Measurements from ENCODE around the gene CD207. TPM values are rescaled to one million over a fixed set of nuclear protein-coding genes. Genes with fewer than 3 reads are reported as not detected.

The CD207 gene
- total and polyA plus RNA-seq, 8 donors: 0.46 to 1.4 TPM; not detected in 6

GRCh38 chr2:70842401-70842800 is 6.8 kb upstream of the CD207 start:
- TF ChIP-seq EP300 (IDR thresholded peaks at IDR 0.05) (no peak), POLR2A (IDR thresholded peaks at IDR 0.05) (no peak), CTCF (IDR thresholded peaks at IDR 0.05) (no peak), POLR2AphosphoS5 (IDR thresholded peaks at IDR 0.05) (no peak)
- Histone ChIP-seq H3K27ac (no peak overlapping the region), H3K9me3 (peaks cover 0 to 9% (median 2%) of the 10 kb centered on the region in 4 donors), H3K4me1 (no peaks in the 10 kb centered on the region), H3K4me3 (no peak overlapping the region), H3K36me3 (no peaks in the 10 kb centered on the region), H3K27me3 (peaks cover 0 to 21% (median 15%) of the 10 kb centered on the region in 3 donors)
- DNase-seq: no peak
- intact Hi-C loops (cut with DNase I; ENCODE audit: low total_unique reads): no loop called here
- WGBS, 5 donors: 68 to 85% (median 76%) methylated on average over 7 of the region's 7 CpGs

- DNase-seq: no peak
- 84 to 88% (median 85%) methylated on average over 10 of the region's 10 CpGs for WGBS, 5 donors
- no peak for TF ChIP-seq EP300 (IDR thresholded peaks at IDR 0.05)
- no peak for TF ChIP-seq POLR2AphosphoS5 (IDR thresholded peaks at IDR 0.05)
- no peak for TF ChIP-seq POLR2A (IDR thresholded peaks at IDR 0.05)
- no peak for TF ChIP-seq CTCF (IDR thresholded peaks at IDR 0.05)
- Histone ChIP-seq H3K27me3 (peaks cover 0 to 33% (median 15%) of the 10 kb centered on the region in 3 donors), H3K27ac (no peak overlapping the region), H3K9me3 (peaks cover 0 to 9% (median 2%) of the 10 kb centered on the region in 4 donors), H3K4me3 (no peak overlapping the region), H3K36me3 (no peaks in the 10 kb centered on the region), H3K4me1 (no peaks in the 10 kb centered on the region)
- intact Hi-C loops (cut with DNase I; ENCODE audit: low total_unique reads): no loop called here
Observed at GRCh38 chr2:70837980-70838925, 2.6 kb upstream of the CD207 start.

- no peaks in the 10 kb centered on the region for H3K4me1 ChIP-seq
- no peak overlapping the region for H3K4me3 ChIP-seq
- WGBS, 5 donors: 55 to 64% (median 61%) methylated on average over 4 of the region's 4 CpGs
- H3K27me3 ChIP-seq: peaks cover 0 to 13% (median 3%) of the 10 kb centered on the region in 3 donors
- H3K9me3 ChIP-seq: no peaks in the 10 kb centered on the region
- no peak for DNase-seq
- no peak overlapping the region for H3K27ac ChIP-seq
- intact Hi-C loops (cut with DNase I; ENCODE audit: low total_unique reads): no loop called here
- no peaks in the 10 kb centered on the region for H3K36me3 ChIP-seq
- no peak for TF ChIP-seq POLR2AphosphoS5 (IDR thresholded peaks at IDR 0.05)
- TF ChIP-seq POLR2A (IDR thresholded peaks at IDR 0.05): no peak
- no peak for TF ChIP-seq CTCF (IDR thresholded peaks at IDR 0.05)
- TF ChIP-seq EP300 (IDR thresholded peaks at IDR 0.05): no peak
Observed at GRCh38 chr2:70834881-70835280, 735 bp downstream of the CD207 start.

- no peak for TF ChIP-seq POLR2AphosphoS5 (IDR thresholded peaks at IDR 0.05)
Observed at GRCh38 chr2:70834106-70834505, 1.5 kb downstream of the CD207 start.

GRCh38 chr2:70833246-70833645 is 2.4 kb downstream of the CD207 start:
- H3K27me3 ChIP-seq: peaks cover 0 to 13% (median 0%) of the 10 kb centered on the region in 3 donors
- WGBS, 5 donors: 50 to 89% (median 78%) methylated on average over 1 of the region's 1 CpG
- H3K9me3 ChIP-seq: no peaks in the 10 kb centered on the region
- no peak overlapping the region for H3K27ac ChIP-seq
- H3K4me1 ChIP-seq: no peaks in the 10 kb centered on the region
- DNase-seq: no peak
- H3K4me3 ChIP-seq: no peak overlapping the region
- intact Hi-C loops (cut with DNase I; ENCODE audit: low total_unique reads): no loop called here
- TF ChIP-seq CTCF (IDR thresholded peaks at IDR 0.05): no peak
- TF ChIP-seq POLR2AphosphoS5 (IDR thresholded peaks at IDR 0.05): no peak
- no peak for TF ChIP-seq POLR2A (IDR thresholded peaks at IDR 0.05)
- no peak for TF ChIP-seq EP300 (IDR thresholded peaks at IDR 0.05)
- no peaks in the 10 kb centered on the region for H3K36me3 ChIP-seq

More at GRCh38 chr2:70834106-70834505, 1.5 kb downstream of the CD207 start:
- Histone ChIP-seq H3K9me3 (no peaks in the 10 kb centered on the region), H3K27ac (no peak overlapping the region), H3K36me3 (no peaks in the 10 kb centered on the region), H3K4me3 (no peak overlapping the region), H3K4me1 (no peaks in the 10 kb centered on the region), H3K27me3 (peaks cover 0 to 13% (median 3%) of the 10 kb centered on the region in 3 donors)
- intact Hi-C loops (cut with DNase I; ENCODE audit: low total_unique reads): no loop called here
- DNase-seq: no peak
- 70 to 85% (median 80%) methylated on average over 2 of the region's 2 CpGs for WGBS, 5 donors
